ENCODE results near the gene BBOX1.

GRCh38 chr11:27008811-27009535 is 31.6 kb upstream of the BBOX1 start:
- TF ChIP-seq POLR2AphosphoS5 (IDR thresholded peaks at IDR 0.05; ENCODE audit: borderline replicate concordance, low read depth, low read length), result no peak
- TF ChIP-seq EZH2 (IDR thresholded peaks at IDR 0.05), result no peak
- no peak for TF ChIP-seq FOXP2 (optimal IDR thresholded peaks at IDR 0.05; ENCODE audit: control extremely low read depth, extremely low read length, insufficient read depth)
